GM12878 (cell line): ENCODE measurements around the gene ETV1.
"Not testable (repeated sequence)": the region's sequence is repeated elsewhere in the genome, so short reads cannot be mapped to it uniquely, and the experiment has no call there.

ENCODE experiments used
- BCL11A ChIP-seq: IDR thresholded peaks from 2 replicates; pipeline ENCODE4 v1.6.1; 2011; ENCODE audit warnings: low read depth, low read length
- CTCF ChIP-seq, 3 experiments: IDR thresholded peaks in 2 of 3; conservative IDR thresholded peaks in 1 of 3; 2 replicates each; pipeline ENCODE4 v1.5.1; 2011; ENCODE audit warnings: low read depth in 3 of 3, low read length in 3 of 3, mild to moderate bottlenecking in 3 of 3, control low read depth in 2 of 3, moderate library complexity in 2 of 3, inconsistent platforms in 1 of 3, mixed read lengths in 1 of 3; ENCODE audit not compliant: control insufficient read depth in 2 of 3, insufficient read depth in 1 of 3; ENCODE audit errors: extremely low read depth in 1 of 3
- EP300 ChIP-seq, 2 experiments: fragments of 150-350 bp in 1 of 2; IDR thresholded peaks; 2 replicates each; pipeline ENCODE4 v1.6.1; 2011 to 2012; ENCODE audit warnings: low read depth in 2 of 2, low read length in 2 of 2, borderline replicate concordance in 1 of 2, improper control_type of control experiment in 1 of 2, inconsistent platforms in 1 of 2; ENCODE audit not compliant: control insufficient read depth in 1 of 2
- FOXM1 ChIP-seq: IDR thresholded peaks from 2 replicates; pipeline ENCODE4 v1.6.1; 2012; ENCODE audit warnings: low read depth, mild to moderate bottlenecking, inconsistent platforms, low read length, moderate library complexity
- LARP7 ChIP-seq: fragments of 450-650 bp; IDR thresholded peaks from 2 replicates; pipeline ENCODE4 v1.6.1; 2017; ENCODE audit warnings: mild to moderate bottlenecking
- MAX ChIP-seq: IDR thresholded peaks from 2 replicates; pipeline ENCODE4 v1.6.1; 2012; ENCODE audit warnings: low read depth, low read length, improper control_type of control experiment
- POLR2A ChIP-seq: IDR thresholded peaks from 2 replicates; pipeline ENCODE4 v1.6.1; 2011; ENCODE audit warnings: low read depth, mild to moderate bottlenecking, low read length
- REST ChIP-seq: IDR thresholded peaks from 2 replicates; pipeline ENCODE4 v1.6.1; 2012; ENCODE audit warnings: mild to moderate bottlenecking, low read depth, low read length
- TCF7 ChIP-seq: IDR thresholded peaks from 2 replicates; pipeline ENCODE4 v1.6.1; 2014; ENCODE audit warnings: antibody characterized with exemption, borderline replicate concordance

GRCh38 chr7:13917103-13917502, 72.4 kb downstream of the ETV1 start:
- not testable (repeated sequence) for TF ChIP-seq CTCF (IDR thresholded peaks at IDR 0.05 in 2 of 3, conservative IDR thresholded peaks at IDR 0.05 in 1 of 3; ENCODE audit: control insufficient read depth in 2 of 3, extremely low read depth in 1 of 3, insufficient read depth in 1 of 3, low read depth in 3 of 3, low read length in 3 of 3); EP300 (IDR thresholded peaks at IDR 0.05; ENCODE audit: borderline replicate concordance in 1 of 2, control insufficient read depth in 1 of 2, low read depth in 2 of 2, low read length in 2 of 2); TCF7; POLR2A; FOXM1; LARP7; MAX; BCL11A; REST
